NK-92 (cell line): ENCODE results near the gene GMEB2.
"Not testable (repeated sequence)": the region's sequence is repeated elsewhere in the genome, so short reads cannot be mapped to it uniquely, and the experiment has no call there.

Experiments
- DNase-seq: peaks from one replicate; lab custom pipeline; 2025; ENCODE audit not compliant: unreplicated experiment; lab: John Stamatoyannopoulos, UW

Gene GMEB2

DNA sequence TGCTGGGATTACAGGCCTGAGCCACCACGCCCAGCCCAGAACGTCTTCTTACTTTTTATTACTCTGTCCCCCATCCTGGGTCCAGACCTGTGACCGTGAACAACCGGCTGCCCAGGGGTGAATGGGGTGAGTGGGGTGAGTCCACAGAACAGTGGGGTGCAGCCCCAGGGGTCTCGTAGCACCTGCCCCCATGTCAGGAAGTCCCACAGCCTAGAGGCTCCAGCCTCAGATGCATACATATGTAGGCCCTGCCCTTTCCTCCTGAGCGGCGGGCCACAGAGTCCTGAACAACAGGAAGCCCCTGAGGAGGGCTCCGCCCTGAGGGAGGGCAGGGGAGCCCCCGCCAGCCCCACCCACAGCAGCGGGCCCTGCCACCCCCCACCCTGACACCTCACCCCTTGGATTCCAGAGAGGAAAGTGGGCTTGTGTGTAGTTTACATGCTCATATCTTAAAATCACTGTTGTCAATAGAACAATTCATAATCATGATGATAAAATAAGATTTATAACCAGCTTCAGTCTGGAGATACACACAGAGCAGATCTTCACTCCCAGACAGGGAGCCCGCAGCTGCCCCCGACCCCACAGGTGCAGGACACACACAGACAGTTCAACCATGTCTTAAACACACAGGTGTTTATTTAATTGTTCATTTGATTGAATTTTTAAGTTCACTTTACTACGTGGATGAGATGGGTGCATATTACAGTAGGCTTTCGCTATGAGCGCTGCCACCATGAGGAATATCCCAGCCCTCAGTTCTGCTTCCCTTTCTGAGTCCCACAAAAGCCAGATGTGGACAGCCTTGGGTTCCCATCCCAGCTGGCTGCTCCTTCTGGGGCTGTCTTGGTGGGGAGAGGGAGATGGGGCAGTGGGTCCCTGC, 12.4 kb upstream of the GMEB2 start:
- no peak for DNase-seq

DNA sequence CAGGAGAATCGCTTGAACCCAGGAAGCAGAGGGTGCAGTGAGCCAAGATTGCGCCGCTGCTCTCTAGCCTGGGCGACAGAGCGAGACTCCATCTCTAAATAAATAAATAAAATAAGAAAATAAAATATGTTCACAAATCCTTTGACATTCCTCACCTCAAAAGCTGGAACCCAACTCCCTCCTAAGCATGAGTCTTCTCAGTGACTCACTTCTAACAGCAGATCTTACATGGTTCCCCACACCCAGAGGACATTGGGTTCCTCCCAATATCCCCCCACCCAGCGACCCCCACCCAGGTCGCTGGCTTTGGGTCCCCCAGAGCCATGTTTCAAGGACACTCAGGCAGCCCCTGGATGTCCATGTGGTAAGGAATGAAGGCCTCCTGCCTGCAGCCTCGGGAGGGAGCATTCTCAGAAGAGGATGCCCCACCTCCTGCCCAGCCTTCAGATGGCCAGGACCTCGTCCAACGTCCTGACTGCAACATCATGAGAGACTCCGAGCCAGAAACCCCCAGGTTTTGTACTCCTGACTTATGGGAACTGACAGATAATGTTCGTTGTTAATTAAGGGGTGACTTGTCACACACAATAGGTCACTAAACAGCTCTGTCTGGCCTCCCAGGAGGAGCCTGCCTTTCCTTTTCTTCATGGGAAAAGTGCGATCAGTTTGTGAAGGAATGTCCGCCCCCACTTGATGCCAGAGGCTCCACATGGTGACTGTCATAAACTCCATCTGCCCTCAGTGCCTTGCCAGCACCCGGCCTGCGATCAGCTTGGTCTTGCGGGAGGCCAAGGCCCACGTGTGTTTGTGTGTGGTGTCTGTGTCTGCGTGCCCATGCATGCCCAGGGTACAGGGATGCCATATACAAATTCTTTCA, 10.1 kb upstream of the GMEB2 start:
- DNase-seq = no peak

DNA sequence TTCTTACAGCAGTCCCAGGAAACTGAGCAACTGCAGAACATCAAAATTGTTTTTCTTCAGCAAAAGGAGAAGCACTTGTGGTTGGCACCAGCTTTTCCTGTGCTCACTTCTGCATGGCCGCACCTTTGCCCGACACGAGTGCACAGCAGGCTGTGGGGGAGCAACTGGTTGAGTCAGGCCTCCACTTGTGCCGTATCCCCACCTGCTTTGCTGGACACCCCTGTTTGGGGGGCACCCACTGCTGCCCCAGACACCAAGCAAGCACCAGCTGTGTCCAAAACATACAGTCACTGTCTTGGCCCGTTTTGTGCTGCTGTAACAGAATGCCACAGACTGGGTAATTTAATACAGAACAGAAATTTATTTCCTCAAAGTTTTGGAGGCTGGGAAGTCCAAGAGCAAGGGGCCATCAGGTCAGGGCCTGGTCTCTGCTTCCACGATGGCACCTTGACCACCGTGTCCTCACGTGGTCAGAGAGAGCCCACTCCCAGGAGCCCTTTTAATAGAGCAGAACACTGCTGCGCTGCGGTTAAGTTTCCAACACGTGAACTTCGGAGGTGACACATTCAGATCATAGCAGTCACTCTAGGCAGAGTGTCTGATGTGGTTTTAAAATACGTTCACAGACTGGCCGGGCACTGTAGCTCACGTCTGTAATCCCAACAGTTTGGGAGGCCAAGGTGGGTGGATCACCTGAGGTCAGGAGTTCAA, 8.7 kb upstream of the GMEB2 start:
- no peak for DNase-seq

DNA sequence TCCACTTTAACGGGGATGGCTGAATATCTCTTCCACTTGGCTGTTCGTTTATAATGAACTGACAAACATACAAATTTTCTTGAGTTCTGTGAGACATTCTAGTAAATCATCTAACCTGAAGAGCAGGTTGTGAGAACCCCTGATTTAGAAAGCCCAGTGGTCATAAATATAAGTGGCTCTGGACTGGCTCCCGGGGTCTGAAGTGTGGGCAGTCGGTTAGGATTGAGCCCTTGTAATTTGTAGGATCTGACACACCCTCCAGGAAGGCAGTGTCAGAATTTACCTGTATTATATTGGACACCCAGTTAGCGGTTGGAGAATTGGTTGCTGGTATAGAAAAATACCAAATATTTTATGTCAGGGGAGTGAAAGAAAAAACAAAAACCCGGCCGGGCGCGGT, 6.8 kb upstream of the GMEB2 start:
- no peak for DNase-seq

DNA sequence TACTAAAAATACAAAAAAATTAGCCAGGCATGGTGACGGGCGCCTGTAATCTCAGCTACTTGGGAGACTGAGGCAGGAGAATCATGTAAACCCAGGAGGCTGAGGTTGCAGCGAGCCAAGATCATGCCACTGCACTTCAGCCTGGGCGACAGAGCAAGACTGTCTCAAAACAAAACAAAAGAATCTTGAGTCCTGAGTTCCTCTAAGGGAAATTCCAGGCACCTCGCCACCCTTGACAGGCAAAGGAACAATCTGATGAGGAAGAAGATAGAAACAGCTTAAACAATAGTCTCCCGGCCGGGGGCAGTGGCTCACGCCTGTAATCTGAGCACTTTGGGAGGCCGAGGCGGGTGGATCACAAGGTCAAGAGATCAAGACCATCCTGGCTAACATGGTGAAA, 4.5 kb upstream of the GMEB2 start:
- not testable (repeated sequence) for DNase-seq

DNA sequence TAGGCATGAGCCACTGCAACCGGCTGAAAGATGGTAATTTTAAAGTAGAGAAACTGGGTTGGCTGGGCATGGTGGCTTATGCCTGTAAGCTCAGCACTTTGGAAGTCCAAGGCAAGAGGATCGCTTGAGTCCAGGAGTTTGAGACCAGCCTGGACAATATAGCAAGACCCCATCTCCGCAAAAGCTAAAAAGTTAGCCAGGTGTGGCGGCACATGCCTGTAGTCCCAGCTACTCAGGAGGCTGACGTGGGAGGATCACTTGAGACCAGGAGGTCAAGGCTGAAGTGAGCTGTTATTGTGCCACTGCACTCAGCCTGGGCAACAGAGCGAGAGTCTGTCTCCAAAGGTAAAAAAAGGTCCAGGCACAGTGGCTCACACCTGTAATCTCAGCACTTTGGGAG, 4.1 kb upstream of the GMEB2 start:
- not testable (repeated sequence) for DNase-seq

DNA sequence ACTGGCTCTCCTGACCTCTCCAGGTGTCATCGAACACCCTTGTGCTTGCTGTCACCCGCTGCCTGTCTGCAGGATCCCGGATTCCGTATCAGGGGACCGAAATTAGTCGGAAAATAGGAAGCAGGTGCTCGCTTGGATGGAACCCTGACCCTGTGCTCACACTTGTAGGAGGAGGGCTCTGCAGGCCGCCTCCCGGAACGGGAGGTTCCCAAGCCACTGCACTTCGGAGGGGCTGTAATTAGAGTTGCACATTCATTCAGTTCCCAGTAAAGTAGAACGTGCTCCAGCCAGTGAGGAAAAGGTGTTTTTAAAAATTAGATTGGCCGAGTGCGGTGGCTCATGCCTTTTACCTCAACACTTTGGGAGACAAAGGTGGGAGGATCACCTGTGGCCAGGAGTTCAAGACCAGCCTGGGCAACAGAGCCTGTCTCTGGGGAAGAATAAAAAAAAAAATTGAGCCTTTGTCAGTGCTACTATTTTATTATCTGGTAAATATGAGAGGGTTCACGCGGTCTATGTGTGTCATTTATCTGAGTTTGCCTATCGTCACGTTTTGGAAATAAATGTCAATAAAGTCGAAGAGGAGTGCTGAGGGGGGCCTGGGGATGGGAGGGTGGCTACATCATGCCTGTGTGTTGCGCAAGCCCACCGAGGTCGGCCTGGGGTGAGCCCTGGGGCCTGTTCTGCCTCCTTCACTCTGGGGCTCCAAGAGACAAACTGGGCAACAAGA, 1.5 kb upstream of the GMEB2 start:
- no peak for DNase-seq

DNA sequence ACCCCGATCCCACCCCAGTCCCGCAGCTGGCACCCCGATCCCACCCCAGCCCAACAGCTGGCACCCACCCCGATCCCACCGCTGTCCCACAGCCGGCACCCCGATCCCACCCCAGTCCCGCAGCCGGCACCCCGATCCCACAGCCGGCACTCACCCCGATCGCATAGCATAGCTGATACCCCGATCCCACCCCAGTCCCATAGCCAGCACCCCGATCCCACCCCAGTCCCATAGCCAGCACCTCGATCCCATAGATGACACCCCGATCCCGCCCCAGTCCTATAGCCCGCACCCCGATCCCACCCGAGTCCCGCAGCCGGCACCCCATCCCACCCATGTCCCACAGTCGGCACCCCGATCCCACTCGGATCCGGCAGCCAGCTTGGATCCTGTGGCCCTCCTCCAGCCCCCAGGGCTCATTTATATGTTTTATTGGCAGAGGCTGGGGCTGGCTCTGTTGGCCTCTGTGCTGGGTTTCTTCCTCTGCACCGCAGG, 897 bp upstream of the GMEB2 start:
- DNase-seq = no peak

DNA sequence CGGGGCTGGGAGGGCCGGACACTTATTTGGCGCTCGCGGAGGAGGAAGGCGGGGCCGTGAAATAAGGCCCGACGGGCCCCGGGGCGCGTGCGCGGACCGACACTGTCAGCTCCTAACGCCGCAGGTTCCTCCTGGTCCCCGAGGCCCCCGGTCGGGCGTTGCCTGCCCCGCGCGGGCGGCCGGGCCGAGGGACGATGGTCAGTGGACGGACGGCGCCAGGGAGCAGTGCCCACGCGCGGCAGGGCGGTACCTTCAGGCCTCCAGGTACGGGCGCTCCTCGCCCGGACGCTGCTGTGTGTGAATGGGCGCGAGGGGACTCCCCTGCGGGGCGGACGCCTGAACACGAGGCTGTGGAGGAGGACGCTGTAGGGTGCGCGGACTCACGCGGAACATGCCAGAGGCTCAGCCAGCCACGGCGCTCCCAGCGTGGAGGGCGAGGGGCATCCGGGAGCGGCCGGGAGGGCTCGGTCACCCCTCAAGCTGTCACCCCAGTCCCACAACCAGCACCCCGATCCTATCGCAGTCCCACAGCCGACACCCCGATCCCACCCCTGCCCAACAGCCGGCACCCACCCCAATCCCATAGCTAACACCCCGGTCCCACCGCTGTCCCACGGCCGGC, 339 bp upstream of the GMEB2 start:
- DNase-seq = no peak

DNA sequence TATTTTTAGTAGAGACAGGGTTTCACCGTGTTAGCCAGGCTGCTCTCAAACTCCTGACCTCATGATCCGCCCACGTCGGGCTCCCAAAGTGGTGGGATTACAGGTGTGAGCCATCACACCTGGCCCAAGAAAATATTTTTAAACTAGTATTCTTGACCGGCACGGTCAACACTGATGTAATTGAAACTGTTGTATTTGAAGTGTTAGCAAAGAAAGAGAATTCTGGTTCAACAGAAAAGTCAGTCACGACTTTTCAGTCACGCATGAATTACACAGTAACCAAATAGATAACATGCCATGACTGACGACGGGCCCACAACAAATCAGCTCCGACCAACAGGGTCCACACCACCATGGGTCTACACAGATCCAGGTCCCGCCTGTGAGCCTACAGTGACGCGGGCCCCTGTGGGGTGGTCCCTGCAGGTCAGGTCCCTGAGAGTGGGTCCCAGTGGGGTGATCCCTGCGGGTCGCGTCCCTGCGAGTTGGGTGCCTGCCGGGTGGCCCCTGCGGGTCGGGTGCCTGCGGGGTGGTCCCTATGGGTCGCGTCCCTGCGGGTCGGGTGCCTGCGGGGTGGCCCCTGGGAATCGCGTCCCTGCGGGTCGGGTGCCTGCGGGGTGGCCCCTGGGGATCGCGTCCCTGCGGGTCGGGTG, 1.0 kb downstream of the GMEB2 start:
- no peak for DNase-seq

DNA sequence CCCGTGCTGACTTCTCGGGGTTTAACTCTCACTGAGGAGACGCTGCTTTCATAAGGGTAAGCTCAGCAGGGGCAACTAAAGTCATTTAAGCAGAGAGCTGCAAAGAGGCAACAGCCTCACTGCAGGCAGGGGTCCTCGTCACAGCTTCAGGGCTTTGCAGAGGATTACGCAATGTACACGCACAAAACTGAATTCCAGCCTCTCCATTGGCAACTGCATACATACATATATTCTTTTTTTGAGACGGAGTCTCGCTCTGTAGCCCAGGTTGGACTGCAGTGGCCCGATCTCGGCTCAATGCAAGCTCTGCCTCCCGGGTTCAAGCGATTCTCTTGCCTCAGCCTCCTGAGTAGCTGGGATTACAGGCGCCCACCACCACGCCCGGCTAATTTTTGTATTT, 2.4 kb downstream of the GMEB2 start:
- DNase-seq = no peak

DNA sequence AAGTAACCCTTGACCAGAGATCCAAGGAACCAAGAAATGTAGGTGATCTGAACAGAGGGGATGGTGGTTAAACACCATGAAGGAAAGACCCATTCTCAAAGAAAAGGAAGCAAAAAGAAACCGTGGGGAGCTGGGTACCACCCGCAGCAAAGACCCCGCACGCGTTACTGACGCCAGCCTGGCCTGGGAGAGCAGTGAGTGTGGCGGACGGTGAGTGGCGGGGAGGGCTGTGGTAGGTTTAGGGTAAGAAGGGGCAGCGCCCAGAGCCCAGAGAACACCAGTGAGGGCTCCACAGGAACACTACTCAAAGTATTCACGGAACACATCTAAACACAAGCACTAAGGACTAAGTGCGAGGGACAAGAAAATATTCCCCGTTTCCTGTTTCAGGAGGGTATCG, 4.2 kb downstream of the GMEB2 start:
- DNase-seq = no peak

DNA sequence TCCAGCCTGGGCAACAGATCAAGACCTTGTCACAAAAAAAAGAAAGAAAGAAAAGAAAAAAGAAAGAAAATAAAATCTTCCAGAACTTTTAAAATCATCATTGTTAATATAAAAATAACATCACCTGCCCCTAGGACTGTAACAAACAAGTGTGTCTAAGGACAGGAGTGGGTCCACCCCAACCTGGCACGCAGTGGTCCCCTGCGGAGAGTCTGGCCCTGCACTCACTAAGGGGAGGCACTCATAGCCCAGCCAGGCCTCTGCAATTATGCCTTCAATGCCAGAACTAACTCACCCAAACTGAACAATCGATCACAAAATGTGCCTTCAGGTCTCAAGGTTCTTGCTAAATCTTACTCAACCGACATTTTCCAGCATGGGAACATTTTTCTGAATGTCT, 4.8 kb downstream of the GMEB2 start:
- no peak for DNase-seq

DNA sequence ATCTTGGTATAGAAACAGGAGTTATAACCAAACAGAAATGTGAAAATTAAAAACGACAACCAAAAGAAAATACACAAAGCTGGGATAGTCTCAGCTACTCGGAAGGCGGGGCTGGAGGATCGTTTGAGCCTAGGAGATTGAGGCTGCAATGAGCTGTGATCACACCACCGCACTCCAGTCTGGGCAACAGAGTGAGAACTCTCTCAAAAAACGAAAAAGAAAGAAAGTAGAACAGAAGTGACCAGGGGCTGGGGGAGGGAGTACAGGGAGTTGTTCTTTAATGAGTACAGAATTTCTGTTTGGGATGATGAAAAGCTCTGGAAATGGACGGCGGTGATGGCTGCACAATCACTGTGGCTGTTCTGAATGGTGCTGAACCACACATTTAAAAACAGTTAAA, 5.9 kb downstream of the GMEB2 start:
- no peak for DNase-seq

DNA sequence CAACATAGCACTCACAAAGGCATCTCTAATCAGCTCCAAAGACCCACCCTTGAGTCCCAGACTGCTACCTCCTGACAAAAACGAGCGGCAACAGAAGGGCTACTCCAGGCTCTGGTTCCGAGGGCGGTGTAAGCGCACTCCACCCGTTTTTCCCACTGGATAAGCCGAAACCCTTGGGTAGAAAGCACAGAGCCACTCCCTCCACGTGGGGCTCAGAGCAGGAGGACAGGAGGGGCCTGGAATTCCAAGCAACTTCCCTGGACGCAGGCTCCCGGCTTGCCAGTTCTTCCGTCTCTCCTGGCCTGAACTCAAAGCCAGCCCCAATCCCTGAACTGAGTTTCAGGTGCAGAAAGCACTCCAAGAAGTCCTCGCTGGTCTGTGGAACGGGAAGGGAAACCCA, 7.4 kb downstream of the GMEB2 start:
- no peak for DNase-seq

DNA sequence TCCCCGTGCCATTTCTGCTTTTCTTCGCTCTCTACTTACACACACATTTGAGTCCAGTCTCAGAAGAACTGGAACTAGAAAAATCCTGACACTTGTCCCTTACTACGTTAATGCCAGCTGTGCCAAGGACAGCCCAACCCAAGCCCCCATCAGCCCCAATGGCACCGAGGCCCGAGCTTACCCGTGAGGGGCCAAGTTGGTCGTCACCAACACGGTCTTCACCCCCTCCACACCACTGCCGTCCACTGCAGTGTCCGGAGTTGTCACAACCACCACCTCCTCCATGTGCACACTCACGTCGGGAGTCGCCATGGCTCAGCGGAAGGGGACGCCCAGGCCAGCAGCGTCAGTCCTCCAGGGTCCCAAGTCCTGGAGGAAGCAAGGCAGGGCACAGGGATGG, 7.8 kb downstream of the GMEB2 start:
- no peak for DNase-seq

DNA sequence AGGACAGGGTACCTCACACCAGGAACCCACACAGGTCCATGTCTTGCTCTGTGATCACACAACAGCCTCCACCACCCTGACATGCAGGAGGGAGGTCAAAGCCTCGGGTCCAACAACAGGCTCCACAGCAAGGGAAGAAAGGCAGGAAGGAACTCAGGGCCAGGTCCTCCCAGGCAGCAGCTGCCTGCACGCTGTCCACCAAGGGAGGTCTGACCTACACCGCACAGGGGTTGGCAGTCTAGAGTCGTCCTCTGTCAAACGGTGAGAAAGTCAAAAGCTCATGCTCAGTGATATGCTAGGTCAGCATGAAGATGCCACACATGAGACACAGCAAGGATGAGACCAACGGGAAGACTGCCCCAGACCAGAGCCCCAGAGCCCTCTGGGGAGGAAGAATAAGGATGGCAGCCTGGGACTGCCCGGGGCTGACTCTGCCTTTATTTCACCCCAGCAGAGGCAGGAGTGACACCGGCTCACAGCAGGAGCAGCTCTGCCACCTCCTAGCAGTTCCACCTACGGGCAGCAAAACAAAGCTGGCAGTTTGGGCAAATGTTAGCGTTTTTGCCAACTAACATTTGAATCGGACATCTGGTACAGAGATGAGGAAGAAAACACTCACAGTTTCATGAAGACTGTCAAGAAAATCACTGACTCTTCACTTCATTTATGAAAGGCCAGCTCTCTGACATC, 8.5 kb downstream of the GMEB2 start:
- DNase-seq = no peak

DNA sequence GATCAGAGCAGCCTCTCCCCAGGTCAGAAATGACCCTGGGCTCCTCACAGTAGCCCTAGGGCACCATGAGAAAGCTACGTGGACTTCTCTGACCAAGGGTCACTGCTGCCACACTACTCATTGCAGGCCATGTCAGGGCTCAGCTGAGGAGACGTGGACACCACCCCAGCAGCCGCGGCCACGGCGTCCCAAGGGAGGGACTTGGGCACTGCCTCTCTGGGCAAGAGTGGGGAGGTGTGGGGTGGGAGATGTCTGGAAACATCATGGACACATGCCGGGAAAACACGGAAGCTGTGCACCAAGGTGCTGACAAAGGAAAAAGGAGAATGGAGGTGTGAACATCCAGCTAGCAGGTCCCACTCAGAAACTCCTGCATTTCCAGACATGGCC, 9.0 kb downstream of the GMEB2 start:
- DNase-seq = no peak
